Measurements from ENCODE around the gene SYTL5.
"Not testable (repeated sequence)": the region's sequence is repeated elsewhere in the genome, so short reads cannot be mapped to it uniquely, and the experiment has no call there.

Gene SYTL5

DNA sequence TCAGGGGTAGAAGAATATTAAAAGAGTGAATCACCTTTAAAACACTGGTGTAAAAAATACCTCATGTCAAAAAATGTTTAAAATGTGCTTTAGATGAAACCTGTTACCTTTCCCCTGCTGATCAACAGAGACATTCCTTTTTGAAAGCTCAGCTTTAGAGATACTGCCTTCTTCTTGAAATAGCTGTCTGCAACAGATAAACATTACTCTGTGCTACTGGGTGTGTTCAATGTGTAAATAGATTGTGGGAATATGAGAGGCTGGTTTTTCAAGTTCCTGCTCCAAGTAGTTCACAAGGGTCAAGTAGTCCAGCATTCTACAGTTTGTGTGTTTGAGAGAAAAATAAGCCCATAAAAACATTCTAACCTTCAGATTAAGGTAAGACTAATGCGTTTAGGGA lies at the start of gene SYTL5:
TSS of gene SYTL5 (plus strand) at position 263 of the 400 bp plus-strand sequence. CDS start 27,337 bp downstream, outside the sequence.
- no peak for DNase-seq

DNA sequence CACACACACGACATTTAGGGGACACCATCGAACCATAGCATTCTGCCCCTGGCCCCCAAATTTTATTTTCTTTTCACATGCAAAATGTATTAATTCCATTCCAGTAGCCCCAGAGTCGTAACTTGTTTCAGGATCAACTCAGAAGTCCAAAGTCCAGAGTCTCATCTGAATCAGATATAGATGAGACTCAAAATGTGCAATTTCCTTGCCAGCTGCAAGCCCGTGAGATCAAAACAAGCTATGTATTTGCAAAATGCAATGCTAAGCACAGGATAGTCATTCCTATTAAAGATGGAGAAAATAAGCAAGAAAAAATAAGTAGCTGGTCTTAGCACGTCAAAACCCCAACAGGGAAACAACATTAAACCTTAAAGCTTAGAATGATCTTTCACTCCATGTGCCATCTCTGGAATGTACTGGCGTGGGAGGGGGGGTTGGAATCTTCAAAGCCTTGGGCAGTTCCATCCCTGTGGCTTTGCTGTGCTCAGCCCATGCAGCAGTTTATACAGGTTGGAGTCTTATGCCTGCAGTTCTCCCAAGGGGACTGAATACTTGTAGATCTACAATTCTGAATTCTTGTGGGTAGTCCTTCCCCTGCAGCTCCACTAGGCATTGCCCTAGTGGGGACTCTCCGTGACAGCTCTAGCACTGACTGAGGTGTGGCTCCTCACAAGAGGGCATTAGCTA lies 47.7 kb upstream of the SYTL5 start:
- no peak for DNase-seq

DNA sequence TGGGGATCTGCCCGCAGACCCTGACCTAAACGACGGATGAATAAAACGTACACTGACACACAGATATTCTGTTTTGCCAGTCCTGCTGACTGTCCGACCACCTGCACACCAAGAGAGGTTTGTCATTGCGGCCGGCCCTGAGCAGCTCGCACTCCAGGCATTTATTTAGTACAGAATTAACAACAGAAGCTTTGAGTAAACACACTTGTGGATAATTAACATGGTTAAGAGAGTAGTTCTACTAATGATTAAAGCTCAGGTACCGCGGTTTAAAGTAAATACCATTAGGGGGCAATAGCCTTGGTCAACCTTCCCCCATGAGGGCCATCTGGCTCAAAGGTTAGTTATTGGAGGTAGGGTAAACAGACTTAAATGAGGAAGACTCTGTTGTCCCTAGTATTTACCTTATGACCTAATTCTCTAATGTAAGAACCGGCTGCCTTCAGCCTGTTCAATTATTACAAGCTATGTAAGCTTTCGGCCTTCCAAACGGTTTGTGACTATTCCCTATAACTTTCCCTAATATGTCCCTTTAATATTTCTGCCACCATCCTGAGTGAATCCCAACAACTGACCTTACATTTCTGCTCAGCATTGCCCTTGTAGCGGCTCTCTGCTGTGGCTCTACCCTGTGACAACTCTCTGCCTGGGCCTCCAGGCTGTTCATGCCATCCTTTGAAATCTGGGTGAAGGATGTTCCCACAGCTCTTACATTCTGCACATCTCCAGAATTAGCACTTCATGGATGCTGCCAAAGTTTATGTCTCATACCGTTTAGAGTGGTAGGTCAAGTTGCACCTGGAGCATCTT lies 46.9 kb upstream of the SYTL5 start:
- no peak for DNase-seq

DNA sequence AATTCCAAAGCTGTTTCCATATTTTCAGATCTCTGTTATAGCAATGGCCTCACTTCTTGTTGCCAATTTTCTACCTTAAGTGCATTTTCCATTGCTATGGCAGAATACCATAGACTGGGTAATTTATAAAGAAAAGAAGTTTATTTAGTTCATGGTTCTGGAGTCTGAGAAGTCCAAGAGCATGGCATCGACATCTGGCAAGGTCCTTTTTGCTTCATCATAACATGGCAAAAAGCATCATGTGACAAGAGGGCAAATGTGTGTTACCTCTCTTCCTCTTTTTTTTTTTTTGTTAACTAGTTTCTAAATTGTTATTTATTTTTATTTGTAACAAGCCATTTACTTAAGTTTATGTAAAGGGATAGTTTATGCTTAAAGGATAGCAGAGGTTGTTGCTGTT lies 45.2 kb upstream of the SYTL5 start:
- no peak for DNase-seq

DNA sequence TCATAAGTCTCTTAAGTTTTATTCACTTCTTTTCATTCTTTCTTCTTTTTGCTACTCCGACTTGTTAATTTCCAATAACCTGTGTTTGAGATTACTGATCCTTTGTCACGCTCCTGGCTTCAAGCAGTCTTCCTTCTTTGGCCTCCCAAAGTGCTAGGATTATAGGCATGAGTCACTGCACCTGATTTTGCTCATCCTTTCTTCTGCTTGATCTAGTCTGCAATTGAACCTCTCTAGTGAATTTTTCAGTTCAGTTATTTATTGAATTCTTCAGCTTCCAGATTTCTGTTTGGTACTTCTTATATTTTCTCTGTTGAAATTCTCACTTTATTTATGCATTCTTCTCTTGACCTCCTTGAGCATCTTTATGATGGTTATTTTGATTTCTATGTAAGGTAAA lies 38.6 kb upstream of the SYTL5 start:
- no peak for DNase-seq

DNA sequence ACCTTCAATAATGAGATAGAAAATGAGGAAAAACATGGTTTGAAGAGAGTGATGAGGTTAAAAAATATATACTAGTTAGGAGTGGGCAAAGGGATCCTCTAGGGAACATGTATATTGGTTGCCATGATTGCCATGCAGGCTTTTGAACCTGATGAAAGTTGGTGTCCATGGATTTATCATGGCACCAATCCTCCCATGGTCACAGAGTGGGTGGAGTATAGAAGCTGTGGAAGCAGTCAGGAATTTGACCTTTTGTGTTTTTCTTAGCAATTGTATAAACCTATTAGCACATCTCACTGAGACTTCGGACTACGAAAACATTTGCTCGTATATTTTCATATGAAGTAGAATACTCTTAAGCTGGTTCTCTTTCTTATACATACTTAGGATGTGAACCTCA lies 30.9 kb upstream of the SYTL5 start:
- no peak for DNase-seq

DNA sequence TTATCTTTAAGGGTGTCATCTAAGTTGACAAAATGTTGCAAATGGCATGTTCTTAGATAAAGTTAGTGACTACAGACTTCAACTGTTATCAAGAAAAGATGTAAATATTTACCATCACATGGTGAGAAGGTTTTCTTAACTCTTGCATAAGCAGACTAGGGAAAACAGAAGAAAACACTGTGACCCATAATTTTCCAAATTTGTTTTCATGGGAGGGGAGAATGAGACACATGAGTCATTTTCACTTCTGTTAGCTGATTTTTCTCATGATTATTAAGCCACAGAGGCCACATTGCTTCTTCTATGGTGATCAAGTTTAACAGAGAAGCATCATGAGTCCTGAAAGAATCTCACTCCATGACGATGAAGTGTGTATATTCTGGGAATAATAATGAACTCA lies 30.2 kb upstream of the SYTL5 start:
- DNase-seq = no peak

DNA sequence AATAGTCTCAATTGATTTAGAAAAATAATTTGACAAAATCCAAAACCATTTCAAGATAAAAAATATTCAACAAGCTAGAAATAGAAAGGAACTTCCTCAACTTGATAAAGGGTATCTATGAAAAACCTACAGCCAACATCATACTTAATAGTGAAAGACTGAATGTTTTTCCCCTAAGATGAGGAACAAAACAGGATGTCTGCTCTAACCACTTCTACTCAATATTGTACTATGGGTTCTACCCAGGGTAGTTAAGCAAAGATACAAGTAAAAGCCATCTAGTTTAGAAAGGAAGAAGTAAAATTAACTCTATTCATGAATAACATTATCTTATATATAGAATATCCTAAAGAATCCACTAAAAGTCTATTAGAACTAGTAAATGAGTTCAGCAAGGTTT lies 21.5 kb upstream of the SYTL5 start:
- no peak for DNase-seq

DNA sequence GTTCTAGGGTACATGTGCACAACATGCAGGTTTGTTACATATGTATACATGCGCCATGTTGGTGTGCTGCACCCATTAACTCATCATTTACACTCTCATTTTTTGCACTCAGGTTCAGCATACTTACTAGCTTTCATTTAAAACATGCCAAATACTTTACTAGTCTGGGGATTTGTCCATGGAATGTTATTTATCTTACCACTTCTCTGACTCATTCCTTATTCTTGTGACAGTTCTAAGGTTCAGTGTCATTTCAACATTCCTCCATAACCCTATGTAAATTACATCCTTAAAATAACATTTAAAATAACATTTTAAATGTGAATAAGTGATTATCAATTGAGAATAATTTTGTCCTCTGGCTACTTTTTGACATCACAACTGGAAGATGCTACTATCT lies 19.5 kb upstream of the SYTL5 start:
- DNase-seq = no peak

DNA sequence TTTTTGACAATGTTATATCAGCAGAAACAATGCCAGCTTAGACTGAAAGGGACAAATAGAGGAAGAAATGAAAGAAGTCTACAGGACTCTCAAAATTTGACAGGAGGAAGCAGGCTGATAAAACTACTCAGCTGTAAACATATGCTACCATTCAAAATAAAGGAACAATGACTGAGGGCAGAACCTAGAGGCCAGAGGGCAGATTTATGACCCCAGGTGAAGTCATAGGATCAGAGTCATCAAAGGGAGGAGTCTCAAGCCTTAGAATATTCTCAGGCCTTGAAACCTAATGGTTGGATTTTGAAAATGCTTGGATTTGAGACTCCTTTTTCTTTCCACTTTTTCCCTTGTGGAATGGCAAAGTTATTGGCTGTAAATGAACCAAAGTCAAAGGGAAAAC lies 17.0 kb upstream of the SYTL5 start:
- DNase-seq = no peak

DNA sequence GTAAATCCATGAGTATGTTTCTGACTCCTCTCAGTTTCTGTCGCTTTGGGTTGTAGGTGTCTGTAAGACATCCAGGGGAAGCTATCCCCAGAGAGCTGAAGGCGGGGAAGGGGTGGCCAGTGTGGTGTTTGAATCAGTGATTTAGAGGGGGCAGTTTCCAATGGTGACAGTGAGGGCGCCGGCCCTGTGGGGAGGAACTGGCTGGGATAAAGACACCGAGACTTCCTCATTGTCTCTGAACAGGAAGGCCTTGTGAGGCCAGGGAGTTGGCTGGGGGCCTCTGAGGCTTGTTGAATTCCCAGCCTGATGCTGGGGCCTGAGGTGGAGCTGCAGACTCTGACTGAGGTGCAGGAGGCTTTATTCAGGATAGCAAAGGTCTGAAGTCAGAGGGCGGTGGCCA lies 15.1 kb upstream of the SYTL5 start:
- not testable (repeated sequence) for DNase-seq

DNA sequence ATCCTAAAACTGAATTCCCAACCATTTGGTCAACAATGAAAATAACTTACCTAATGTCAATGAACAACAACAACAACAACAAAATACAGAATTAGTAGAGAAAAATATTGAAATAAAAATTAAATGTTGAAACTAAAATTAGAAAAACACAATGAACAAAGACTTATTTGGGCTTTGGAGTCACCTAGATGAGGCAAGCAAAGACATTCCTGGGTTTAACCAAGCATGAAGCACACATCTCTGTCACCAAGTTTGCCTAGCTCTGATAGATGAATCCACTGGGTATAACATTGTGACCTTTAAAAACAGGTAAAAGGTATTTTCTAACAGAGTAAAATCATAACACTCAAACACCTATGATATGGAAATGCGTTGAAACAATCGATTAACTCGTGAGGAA lies 13.2 kb upstream of the SYTL5 start:
- no peak for DNase-seq

DNA sequence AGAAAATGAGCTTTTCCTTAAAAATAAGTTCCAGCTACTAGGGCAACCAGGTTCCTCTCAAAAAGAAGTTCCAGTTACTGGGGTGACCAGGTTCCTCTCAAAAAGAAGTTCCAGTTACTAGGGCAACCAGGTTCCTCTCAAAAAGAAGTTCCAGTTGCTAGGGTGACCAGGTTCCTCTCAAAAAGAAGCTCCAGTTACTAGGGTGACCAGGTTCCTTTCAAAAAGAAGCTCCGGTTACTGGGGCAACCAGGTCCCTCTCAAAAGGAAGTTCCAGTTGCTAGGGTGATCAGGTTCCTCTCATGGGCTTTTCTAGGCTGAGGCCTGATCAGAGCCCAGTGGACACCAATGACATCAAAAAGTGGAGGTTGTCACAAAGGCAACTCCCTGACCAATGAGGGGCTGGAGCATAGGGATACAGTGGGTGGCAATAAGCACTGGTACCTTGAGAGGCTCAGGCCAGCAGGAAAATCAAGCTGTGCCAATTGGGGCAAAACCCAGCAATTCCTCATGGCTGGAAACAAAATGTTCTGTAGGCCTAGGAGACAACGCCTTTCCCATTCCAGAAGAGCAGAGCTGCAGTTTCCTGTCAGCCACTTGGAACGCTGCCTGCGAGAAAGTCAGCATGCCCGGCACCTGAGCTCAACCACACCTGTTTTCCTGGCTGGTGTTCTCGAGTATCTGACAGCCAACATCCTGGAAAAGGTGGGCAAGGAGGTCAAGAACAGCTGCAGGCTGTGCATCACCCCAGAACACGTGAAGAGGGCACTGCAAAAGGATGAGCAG lies 12.3 kb upstream of the SYTL5 start:
- no peak for DNase-seq

DNA sequence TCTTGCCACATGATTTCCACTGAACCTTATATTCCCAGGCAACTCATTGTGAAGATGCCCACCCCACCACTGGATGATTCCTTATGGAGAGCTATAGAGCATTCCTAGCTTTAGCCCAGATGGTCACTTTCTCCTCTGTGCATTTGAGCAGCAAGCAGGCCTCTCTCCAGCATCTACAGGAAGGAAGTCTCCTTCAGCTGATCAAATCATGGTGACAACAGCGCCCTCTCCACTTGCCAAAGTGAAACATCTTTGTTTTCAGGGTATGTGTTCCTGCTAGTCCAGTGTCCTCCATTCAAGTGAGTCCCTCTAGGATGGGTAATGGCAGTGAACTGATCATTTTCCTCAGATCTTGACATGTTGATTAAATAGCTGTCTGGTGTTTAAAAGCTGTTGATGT lies 10.9 kb upstream of the SYTL5 start:
- DNase-seq = no peak

DNA sequence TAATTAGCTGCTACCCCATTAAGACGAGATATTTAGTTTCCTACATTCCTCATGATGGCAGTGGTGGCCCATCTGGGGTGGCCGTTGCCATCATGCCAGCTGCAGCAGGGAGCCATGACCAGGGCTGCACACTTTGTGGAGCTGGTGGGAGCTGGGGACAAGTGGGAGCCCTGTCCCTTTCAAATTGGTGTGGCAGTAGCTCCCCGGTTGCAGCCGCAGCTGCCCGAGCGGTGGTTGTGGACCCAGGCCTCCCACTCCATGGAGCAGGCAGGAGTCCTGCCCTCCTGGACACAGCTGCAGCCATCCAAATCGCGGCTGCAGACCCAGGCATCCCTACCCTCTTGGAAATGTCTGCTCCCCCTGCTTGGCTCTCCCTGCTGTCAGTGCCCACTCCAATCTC lies 9.3 kb upstream of the SYTL5 start:
- DNase-seq = no peak

DNA sequence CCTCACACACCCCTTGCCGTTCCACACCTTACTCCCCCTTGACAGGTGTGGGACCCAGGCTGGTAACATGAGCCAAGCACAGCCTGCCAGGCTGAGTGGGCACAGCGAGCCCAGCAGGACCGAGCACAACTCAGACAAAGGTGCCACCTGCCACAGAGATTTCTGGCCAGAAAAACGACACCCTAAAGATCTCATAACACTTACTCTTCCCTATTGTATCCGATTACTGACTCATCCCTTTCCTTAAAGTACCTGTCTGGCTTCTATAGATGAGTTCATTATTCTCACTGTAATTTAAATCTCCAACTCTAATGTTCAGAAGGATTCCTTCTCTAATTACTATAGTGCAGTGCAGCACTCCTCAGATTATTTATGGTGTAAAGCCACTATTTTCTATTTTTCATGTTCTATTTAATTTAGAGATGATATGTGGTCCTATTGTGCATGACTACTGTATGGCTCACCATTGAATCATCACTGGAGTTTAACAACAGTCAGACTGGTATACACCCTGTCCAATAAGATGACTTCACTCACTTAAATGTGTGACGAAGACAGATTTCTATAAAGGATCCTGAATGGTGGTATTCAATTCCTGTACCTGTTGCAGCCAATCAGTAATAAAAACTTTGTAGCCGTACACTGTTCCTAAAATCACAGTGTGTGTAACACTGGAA lies 7.6 kb upstream of the SYTL5 start:
- no peak for DNase-seq

DNA sequence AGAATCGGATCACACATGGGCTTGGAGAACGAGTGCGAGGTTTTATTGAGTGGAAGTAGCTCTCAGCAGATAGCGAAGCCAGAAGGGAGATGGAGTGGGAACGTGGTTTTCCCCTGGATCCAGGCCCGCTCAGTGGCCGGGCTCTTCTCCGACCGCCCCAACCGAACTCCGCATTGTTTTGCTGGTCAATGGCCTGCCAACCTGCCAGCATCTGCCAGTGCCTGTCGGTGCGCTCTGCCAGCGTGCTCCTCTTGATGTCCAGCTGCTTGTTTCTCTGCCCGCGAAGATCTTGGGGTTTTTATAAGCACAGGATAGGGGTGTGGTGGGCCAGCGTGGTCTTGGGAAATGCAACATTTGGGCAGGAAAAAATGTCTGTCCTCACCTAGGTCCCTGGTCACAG lies 5.6 kb upstream of the SYTL5 start:
- DNase-seq = no peak

DNA sequence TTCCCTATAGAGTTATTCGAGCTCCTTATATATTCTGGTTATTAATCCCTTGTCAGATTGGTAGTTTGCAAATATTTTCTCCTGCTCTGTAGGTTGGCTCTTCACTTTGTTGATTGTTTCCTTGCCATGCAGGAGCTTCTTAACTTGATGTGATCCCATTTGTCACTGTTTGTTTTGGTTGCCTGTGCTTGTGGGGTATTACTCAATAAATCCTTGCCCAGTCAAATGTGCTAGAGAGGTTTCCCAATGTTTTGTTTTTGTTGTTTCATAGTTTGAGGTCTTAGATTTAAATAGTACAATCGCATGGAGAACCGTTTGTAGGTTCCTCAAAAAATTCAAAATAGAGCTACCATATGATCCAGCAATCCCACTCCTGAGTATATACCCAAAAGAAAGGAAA lies 2.3 kb upstream of the SYTL5 start:
- DNase-seq = no peak

DNA sequence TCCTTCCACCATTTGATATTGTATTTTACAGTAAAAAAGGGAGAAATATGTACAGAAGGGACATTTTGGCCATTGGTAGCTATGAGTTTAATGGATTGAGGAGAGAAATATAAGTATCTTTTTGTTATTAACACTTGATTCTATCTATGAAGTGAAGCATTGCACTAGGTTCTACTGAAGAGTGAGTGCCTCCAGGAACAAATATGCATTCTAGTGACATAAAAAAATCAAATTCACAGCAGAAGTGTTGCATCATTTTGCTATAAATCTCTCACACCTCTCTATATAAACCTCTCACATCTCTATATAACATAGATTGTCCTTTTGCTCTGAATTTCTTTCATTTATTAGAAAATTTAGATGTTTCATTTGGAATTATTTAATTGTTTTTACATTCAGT lies 425 bp downstream of the SYTL5 start:
- DNase-seq = no peak

DNA sequence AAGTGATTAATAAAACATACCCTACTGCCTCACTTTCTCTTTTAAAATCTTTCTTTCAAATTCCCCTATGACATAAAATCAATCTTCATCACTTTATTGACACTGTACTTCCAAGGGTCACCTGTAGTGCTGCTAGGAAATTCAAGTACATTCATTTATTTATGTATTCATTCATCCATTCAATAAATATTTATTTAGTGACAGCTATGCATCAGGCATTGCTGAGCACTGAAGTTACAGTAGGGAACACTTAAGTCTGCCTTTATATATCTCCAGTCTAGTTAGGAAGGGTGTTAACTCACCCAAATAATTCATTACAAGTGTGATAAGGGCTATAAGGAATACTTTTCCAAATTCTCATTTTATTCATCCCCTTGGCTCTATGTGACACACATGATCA lies 2.3 kb downstream of the SYTL5 start:
- no peak for DNase-seq

DNA sequence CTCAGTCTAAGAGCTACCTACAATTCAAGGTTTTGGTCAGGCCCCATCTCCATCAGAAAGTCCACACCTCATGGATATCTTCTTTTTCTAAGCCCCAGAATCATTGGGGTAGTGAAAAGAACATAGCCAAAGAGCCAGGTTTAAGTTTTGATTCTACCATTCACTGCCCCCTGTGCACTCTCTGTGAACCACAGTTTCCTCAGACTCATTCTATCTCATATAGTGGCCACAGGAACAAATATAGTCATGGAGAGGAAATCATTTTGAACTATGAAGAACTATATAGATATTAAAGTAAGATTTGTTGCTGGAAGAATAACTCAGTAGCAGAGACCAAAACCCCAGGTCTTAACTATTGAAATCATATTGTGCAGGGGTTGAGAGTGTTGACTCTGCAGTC lies 3.3 kb downstream of the SYTL5 start:
- no peak for DNase-seq

DNA sequence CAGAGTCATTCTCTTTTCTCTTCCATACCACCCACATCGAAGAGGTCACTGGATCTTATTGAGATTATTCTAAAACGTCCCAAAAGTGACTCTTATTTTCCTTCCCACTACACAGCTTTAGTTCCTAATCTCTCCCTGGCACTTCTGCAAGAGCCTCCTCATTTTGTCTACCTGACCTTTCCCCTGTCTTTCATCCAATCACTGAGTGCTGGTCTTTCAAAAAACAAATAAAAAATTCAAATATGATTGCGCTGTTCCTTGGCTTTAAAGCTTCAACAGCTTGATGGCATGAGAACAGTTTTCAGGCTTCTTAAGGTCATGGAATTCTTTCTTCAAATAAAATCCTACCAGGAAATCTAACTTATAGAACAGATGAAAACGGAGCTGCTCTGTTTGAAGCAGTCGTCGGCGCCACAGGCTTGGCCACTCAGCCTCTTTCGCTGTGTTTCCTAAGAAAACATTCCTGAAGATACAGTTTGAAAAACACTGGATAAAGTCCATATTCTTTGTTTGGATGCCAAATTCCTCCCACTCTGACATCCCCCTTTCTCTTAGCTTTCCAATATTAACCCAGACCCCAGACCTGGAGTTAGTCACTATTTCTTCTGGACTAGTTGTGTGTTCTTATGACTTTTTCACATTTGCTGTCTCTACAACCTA lies 12.5 kb downstream of the SYTL5 start:
- no peak for DNase-seq

DNA sequence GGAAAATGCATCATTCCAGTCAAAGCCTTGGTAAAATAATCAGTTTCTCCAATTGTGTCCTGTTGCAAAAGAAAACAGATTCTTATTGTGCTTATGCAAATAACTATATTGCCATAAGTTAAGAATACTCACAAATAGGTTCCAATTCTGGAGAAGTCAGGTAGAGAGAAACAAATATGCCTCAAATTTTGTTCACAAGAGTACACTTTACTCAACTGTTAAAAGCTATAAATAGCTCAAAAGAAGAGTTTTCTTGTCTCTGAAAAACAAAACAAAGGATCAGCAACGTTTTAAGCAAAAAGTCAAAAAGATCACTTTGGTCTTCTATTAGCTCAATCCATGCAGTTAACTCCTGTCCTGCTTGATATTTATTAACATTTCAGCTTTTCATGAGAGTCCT lies 21.9 kb downstream of the SYTL5 start:
- DNase-seq = no peak

Measured in NK-92 treated with Interleukin-12 subunit alpha and Interleukin-12 subunit beta, amount 100 ng/mL, for 24 hours (cell line).